GM21786 (cell line): ENCODE data around the gene KCNMB3.
A peak's percentile ranks its signal among the peaks of the same experiment; 100 is the strongest.
"Not testable (repeated sequence)": the region's sequence is repeated elsewhere in the genome, so short reads cannot be mapped to it uniquely, and the experiment has no call there.

Experiments used
- ATAC-seq: cut with Tn5 transposase; IDR thresholded peaks from one replicate; pipeline ENCODE4 v1.9.1; 2021; ENCODE audit not compliant: unreplicated experiment

The KCNMB3 gene, protein sequence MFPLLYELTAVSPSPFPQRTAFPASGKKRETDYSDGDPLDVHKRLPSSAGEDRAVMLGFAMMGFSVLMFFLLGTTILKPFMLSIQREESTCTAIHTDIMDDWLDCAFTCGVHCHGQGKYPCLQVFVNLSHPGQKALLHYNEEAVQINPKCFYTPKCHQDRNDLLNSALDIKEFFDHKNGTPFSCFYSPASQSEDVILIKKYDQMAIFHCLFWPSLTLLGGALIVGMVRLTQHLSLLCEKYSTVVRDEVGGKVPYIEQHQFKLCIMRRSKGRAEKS

DNA sequence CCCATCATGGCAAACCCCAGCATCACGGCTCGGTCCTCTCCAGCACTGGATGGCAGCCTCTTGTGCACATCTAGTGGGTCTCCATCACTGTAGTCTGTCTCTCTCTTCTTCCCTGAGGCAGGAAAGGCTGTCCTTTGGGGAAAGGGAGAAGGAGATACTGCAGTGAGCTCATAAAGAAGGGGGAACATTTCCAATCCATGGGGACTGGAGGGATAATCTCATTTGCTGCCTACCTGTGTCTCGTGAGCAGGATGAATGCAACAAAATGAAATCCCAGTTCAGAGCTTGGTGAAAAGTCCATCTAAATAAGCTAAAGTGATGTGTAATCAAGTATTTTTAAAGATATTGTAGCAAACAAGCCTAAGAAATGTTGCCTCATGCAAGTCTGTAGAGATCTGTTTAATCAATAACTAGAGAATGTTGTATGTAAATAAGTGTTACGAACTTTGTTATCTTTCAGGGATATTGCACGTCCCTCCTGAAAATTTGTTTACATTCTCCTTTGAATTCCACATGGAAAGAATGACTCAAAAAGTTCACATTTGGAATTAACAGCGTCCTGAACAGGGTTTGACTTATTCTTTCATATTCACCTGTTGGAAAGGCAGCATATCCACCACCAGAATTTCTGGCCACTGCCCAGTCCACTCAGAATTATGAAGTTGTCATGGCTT, at the start of gene KCNMB3:
KCNMB3 (minus strand) TSS at position 312 of the 674 bp plus-strand sequence; CDS start at position 188, 124 bp downstream.
- ATAC-seq: no peak

DNA sequence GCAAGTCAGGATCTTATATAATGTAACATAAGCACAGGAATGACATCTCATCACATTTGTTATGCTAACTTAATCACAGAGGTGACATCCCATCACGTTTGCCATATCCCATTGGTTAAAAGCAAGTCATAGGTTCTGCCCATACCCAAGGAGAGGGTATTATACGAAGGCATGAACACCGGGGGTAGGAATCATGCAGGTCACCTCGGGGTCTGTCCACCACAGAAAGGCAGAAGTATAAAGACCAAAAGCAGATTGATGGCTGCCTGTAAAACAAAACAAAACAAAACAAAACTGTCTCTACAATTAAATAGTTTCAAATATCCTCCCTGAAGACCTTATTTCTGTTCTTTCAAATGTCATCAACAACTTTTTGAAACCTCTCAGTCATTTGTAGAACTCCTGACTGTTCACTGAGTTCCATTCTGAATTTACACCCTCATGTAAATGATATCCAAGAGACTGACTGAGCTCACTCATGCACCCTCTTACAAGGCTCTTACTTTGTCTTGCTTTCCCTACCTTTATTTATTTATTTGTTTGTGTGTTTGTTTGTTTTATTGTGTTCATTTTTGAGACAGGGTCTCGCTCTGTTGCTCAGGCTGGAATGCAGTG, 49.2 kb upstream of the KCNMB3 start:
- ATAC-seq: peak; percentile 58

- no peak for ATAC-seq
These were observed 48.4 kb upstream of the KCNMB3 start for GRCh38 chr3:179299316-179299715.

DNA sequence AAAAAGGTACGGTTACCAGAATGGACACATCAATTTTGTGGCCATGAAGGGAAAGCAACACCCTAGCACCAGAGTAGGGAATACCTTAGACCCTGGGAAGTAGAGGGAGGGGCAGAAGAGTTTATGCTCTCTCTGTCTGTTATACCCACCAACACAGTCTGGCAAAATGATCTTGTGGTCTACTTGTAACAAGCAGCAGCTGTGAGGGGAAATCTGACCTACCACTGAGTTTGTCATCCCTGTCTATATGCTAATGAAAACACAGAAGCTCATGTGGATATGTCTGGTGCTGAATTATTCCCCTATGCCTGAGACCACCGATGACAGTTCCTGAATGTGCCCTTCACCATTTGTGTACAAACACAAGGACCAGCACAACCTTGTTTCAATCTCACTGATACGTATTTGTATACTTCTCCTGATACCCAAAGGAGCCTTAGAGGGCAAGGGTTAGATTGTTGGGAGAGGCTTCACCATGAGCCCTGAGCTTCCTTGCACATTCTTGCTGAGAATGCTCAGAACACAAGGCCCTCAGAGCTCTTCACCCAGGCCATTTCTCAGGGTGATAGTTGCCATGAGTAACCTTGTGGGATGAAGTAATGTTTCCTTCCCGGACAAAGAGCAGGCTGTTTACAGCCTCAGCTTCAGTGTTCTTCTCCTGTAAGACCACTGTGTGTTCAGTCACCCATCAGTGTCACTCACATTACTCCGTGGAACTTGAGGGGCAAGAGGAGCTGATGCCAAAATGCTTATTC, 47.2 kb upstream of the KCNMB3 start:
- ATAC-seq: no peak

DNA sequence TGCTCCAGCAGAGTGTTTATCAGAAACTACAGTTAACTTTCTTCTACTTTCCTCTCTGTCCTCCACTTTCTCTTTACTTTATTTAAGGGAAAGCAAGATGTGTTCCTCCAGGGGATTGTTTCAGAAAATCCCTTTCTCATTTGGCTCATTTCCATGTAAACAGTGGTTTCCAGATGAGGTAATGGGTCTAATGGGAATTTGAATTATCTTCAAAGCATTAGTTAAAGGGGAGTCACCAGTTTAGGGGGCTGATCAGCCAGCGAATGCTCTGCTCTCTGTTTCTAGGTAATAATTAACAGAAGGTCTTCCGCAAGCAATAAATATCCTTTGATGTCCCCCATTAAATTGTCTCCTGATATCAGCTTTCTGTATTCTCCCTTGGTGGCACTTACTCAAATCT, 41.5 kb upstream of the KCNMB3 start:
- no peak for ATAC-seq

- ATAC-seq: no peak
These were observed 38.4 kb upstream of the KCNMB3 start for GRCh38 chr3:179289295-179289694.

GRCh38 chr3:179288845-179289244, 37.9 kb upstream of the KCNMB3 start:
- no peak for ATAC-seq

DNA sequence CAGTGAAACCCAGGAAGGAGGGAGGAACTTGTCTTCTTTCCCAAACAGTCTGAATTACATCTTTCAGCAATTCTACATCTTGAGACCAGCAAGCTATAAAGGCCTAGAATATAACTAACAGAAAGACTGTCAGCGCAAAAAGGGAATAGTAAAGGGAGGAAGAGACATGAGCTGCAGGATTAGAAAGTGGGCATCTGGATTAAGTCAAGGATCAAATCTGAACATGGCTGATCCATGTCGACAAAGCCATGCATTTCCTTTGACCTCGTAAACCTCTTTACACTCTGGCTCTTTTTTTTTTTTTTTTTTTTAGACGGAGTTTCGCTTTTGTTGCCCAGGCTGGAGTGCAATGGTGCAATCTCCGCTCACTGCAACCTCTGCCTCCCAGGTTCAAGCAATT, 35.4 kb upstream of the KCNMB3 start:
- ATAC-seq: no peak

- ATAC-seq: no peak
These were observed 30.9 kb upstream of the KCNMB3 start for GRCh38 chr3:179281825-179282224.

DNA sequence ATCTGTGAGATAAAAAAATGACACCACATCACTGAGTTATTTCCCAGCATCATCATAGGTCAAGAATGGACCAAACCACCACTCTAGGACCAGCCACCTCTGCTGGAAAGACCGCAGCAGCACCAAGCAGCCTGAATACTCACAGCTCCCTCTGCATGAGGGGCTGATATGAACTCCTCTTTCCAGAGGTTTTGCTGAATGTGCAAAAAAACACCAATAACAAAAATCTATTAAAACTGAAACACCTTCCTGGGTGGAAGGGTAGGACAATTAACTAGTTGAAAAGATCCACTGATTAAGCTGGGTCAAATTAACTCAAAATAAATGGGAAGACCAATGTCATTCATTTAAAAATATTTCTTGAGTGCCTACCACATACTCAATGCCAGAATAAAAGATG, 28.9 kb upstream of the KCNMB3 start:
- ATAC-seq: no peak

GRCh38 chr3:179278932-179279693, 28.2 kb upstream of the KCNMB3 start:
- no peak for ATAC-seq

GRCh38 chr3:179278151-179278550, 27.2 kb upstream of the KCNMB3 start:
- no peak for ATAC-seq

GRCh38 chr3:179276743-179277142, 25.8 kb upstream of the KCNMB3 start:
- ATAC-seq: no peak

DNA sequence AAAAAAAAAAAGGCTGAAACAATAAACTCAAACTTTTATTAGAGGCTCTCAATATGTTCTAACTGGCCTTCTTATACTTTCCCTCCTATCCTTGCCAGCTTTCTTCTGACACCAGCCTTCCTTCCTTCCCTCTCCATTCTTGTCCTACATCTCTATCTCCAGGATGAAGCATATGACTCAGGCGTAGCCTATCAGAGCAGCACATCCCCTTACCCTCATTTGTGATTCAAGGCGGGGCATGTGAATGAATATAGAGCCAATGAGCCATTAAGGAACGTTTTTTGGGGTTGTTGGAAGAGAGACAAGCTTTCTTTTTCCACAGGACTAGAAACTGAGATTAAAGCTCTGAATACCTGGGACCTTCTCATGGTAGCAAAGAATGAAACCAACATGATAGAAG, 25.1 kb upstream of the KCNMB3 start:
- no peak for ATAC-seq

- ATAC-seq: not testable (repeated sequence)
These were observed 23.5 kb upstream of the KCNMB3 start for GRCh38 chr3:179274434-179274833.

DNA sequence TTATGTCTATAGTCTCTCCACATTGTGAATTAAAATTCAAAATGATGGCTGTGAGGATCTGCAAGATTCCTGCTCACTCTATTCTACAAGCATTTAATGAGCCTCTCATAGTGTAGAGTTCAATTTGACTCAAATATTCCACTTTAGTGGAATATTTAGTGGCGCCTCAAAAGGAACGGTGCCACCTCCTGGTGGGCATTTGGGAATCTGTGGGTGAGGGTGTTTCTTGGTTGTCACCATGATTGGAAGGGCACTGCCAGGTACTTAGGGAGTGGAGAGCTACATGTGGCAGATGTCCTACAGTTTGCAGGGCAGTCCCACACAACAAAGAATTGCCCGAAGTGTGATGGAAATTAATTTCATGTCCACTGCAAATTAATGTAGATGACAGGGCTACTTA, 21.5 kb upstream of the KCNMB3 start:
- ATAC-seq: no peak

DNA sequence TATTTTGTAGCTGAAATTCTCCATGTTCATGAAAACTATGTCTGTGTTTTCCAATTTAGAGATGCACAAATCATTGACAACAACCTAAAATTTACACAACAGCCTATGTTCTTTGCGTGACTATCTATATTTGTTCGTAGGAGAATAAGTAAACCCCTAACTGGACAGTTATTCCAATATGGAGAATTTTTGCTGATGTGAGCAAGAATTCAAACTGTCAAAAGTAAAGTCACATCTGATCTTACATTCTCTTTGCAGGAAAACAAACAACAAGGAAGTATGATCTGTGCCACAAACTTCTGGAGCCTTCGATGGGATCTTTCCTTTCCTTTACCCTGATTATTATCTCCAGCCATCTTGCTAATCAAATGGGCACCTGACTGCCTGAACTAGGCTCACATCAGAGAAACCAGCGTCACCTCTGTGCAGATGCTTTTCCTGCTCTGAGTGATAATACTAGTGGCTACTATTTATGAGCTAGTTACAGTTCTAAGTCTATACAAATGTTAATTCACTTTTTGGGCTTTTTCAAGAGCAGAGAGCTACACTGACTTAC, 18.3 kb upstream of the KCNMB3 start:
- no peak for ATAC-seq

GRCh38 chr3:179268400-179269051, 17.6 kb upstream of the KCNMB3 start:
- no peak for ATAC-seq

- ATAC-seq: no peak
These were observed 15.8 kb upstream of the KCNMB3 start for GRCh38 chr3:179266701-179267211.

- ATAC-seq: peak; percentile 52
These were observed 15.0 kb upstream of the KCNMB3 start for GRCh38 chr3:179265875-179266274.
